NCI-H748 (cell line): ENCODE results near the gene RGS18.
"Not testable (repeated sequence)": the region's sequence is repeated elsewhere in the genome, so short reads cannot be mapped to it uniquely, and the experiment has no call there.

Experiments
- DNase-seq: peaks from one replicate; lab custom pipeline; 2025; ENCODE audit not compliant: unreplicated experiment; lab: John Stamatoyannopoulos, UW

RGS18 gene

DNA sequence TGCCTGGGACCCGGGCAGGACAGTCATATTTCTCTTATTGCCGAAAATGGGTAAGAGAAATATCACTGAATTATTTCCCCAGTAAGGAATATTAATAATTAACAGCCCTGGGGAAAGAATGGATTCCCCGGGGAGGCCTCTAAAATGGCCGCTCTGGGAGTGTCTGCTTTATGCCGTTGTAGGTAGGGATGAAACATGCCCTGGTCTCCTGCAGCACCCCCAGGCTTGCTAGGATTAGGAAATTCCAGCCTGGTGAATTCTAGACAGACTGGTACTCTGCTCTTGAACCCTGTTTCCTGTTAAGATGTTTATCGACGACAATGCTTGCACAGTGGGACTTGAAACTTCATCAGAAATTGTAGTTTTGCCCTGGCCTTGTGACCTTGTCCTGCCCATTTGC lies 6.7 kb downstream of the RGS18 start:
- not testable (repeated sequence) for DNase-seq

DNA sequence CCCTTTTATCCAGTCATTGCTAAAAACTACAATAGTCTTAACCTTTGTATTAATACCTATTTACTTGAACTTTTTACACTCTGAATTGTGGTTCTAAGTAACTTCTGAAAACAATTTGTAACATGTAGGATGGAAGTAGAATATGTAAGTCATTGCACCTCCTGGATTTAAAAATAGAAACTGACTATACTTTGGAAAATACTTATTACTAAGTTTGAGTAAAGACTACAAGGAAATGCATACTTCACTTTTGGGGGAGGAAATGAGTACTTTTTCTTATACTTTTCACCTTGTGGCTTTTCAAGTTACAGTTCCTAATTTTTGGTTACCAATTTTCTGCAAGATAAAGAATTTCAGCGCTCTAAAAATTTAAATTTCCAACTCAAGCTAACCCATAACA lies 8.7 kb downstream of the RGS18 start:
- no peak for DNase-seq

DNA sequence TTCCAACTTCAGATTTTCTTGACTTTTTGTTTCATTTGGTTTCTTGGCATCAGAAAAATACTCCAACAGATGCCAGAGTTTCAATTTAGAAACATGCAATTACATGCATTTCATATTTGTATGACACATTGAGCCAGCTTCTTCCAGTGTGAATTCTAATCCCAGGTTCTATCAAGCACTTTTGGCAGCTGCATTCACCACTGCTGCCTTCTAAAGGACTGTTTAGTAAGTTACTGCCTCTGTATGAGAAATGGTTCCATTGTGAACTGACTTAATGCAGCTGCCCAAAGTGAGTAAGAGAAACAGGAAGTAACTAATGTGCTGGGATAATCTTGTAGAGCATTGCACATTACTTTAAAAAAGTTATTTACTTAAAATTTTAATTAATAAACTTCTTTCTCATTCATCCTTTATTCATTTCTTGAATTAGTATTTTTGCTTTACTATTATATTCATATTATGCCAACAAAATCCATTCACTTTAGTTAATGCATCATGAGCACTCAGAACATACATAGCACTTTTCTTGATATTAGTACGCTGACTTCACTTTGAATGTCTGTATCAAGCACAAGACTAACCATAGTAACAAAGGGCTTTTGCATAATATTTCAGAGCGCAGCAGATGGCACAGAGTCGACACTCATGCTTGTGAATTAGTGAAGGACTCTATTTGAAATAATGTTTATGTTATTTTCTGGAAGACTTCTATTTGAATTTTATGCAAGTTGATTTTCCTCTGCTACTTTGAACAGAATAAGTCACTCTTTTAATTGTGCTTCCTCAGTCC lies 9.8 kb downstream of the RGS18 start:
- DNase-seq = no peak

DNA sequence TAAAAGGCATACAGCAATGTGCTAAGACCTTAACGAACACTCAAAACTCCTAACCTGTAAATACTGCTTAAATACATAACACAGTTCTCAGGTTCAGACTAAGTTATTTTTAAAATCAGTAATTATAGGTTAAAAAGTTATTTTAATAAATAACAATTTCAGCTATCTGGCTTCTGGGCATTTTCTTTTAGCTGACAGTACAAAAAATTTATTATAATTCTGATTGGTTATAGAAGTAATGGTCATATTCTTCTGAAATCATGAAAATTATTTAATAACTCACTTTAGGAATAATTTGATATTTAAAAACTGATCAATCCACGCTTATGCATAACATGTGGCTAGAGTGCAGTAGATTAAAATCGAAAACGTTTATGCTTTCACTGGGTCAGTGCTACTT lies 10.7 kb downstream of the RGS18 start:
- DNase-seq = no peak

DNA sequence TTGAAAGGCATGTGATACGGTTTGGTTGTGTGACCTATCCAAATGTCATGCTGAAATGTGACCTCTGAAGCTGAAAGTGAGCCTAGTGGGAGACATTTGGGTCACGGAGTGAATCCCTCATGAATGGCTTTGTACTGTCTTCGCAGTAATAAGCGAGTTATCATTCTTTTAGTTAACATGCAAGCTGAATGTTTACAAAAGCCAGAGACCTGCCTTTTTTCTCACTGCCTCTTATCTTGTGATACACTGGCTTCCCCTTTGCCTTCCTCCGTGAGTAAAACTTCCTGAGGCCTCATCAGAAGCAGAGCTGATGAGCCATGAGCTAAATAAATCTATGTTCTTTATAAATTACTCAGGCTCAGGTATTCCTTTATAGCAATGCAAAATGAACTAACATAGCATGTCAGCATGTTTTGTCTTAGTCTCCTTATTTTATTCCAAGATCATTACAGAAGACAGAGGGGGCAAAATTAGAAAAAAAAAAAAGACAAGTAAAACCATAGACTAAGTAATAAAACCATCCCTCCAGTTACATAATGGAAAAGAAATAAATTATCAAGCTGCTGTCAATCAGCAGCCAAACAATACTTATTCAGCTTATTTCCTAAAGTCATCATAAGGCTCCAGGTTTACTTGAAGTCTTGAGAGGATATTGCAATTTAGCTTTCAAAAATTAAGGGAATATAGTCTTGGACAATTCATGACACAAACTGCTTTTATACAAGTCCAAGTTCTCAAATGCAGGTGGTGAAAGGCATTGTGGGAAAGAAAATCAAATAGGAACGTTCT lies 12.1 kb downstream of the RGS18 start:
- DNase-seq = no peak

DNA sequence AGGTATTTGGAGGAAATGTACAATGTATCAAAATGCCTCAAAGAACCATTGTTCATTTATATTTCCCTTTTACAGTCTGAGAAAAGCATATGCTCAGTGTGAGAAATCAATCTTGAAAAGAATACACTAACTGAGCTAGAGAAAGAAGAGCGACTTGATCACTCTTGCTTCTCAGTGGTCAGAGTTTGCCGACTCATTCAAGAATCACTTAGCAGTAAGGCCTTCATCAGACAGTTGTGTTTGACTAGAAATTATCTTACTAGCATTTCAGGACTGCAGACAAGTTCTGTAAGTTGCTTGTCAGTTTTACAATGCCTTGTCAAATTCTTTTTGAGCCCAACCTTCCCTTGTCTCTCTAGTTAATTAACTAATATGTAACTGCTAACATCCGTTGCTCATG lies 12.9 kb downstream of the RGS18 start:
- no peak for DNase-seq

DNA sequence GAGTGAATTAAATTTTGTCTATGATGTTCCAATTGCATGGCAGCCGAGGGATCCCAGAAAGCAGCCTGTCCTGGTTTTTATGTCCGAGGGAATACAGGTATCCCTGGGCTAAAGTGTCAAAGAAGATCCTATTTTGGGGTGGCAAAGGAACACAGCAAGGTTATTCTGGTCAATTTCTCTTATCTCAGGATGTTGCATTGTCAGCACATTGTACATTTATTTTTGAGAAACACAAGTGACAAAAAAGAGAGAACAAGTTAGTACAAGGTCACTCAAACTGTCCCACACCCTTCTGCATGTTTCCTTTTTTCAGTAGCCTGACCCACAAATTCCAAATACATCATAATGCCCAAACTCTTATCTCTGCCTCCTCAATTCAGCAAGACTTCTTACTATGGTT lies 17.7 kb downstream of the RGS18 start:
- no peak for DNase-seq

DNA sequence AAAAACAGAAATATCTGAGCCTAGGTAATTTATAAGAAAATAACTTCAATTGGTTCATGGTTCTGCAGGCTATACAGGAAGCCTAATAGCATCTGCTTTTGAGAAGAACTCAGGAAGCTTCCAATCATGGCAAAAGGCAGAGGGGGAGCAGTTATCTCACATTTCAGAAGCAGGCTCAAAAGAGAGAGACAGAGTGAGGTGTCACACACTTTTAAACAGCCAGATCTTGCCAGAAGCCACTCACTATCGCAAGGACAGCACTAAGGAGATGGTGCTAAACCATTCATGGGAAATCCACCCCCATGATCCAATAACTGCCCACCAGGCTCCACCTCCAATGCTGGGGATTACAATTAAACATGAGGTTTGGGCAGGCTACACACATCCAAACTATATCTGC lies 25.5 kb downstream of the RGS18 start:
- no peak for DNase-seq

DNA sequence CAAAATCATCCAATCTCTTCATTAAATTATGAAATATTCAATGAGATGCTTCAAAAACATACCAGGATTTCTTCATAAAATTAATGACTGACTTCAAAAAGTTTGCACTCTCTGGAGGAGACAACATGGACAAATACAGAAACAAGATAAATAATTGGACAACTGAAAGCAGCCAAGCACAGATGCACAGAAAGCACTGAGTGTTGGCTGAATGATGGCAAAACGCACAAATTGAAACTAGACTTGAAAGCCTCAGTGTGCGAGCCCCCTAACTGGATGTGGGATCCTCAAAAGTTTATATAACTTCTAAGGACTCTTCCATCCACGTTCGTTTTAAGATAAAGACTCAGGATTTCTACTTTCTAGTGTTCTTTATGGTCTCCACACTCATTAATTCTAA lies 27.9 kb downstream of the RGS18 start:
- no peak for DNase-seq

DNA sequence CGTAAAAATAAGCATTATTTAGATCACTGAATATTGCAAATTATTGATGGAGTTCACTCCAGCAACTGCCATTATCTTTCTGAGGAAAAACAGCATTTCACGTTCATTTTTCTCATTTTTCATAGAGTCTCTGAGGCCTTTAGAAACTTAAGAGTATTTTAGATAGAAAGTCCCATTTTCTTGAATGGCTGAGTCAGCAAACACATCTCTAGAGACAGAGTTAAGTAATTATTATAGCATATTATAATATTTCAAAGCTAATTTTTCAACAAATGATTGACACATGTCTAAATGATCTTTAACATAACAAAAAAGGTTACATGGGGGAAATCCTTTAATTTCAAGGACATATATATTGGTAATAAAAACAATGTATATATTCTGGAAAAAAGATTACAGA lies 31.8 kb downstream of the RGS18 start:
- no peak for DNase-seq

DNA sequence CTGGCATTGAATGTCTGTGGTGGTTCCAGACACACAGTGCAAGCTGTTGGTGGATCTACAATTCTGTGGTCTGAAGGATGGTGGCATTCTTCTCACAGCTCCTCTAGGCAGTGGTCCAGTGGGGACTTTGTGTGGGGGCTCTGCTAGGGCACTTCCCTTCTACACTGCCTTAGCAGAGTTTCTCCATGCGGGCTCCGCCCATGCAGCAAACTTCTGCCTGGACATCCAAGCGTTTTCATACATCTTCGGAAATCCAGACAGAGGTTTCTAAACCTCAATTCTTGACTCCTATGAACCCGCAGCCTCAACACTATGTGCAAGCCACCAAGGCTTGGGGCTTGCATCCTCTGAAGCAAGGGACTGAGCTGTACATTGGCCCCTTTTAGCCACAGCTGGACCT lies 43.0 kb downstream of the RGS18 start:
- no peak for DNase-seq

DNA sequence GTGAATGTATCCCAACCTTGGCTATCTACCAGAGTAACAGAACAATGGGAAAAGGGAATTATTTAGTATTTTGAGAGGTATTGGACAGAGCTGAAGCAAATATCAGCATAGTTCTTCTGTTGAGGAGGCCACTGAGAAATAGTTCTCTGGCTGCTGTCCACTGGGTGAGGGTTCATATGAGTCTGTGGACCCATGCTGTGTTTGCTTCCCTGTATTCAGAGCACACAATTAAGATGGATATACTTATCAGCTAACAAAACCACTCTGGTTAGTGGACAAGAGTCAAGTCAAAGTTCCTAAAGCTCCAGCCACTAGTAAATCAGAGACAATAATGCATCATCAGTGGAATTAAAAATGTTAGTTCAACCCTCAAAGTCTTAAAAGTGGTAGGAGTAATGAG lies 66.1 kb downstream of the RGS18 start:
- no peak for DNase-seq

DNA sequence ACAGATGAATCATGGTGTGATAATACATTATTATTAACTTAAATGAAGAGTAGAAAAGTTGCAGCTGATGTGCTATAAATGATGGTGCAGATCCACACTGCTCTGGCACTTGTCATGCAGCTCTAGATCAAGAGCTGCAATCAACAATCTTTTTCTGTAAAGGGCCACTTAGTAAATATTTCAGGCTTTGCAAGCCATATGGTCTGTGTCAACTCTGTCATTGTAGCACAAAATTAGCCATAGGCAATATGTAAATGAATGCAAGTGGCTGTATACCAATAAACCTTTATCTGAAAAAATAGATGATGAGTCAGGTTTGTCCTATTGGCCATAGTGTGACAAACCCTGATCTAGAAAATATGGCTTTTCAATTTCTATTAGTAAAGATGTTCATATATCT lies 66.6 kb downstream of the RGS18 start:
- DNase-seq = no peak

DNA sequence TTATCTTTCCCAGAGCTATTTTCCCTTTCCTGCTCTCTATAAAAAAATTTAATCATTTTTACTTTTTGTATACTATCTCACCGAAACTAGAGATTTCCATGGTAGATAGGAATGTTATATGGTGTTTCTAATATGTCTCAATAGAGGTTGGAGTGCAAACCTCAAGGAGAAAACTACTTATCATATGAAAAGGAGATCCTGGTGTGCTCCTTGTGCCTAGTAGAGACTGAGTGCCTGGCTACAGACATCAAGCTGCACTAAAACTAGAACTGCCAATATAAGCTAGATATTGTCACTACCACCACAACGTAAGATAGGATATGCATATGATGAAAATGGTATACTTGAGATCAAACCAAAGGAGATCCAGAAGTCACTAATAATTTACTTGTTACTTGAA lies 67.0 kb downstream of the RGS18 start:
- no peak for DNase-seq

DNA sequence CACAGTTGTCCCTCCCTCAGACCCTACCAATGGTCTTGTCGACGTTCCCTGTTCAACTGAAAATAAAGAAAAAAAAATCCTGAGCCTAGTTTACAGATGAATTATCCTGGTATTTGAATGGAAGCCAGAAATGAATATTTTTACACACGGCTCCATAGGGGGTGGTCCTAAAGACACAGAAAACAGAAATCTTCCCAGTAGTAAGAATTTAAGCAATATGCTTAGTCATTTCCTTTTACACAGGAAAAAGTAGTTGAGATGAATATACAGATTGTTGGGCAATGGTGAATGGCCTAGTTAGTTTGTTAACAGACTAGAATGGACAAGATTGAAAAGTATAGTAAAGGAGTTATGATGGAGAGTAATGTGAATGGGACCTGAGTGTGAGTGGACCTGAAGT lies 67.4 kb downstream of the RGS18 start:
- DNase-seq = no peak

DNA sequence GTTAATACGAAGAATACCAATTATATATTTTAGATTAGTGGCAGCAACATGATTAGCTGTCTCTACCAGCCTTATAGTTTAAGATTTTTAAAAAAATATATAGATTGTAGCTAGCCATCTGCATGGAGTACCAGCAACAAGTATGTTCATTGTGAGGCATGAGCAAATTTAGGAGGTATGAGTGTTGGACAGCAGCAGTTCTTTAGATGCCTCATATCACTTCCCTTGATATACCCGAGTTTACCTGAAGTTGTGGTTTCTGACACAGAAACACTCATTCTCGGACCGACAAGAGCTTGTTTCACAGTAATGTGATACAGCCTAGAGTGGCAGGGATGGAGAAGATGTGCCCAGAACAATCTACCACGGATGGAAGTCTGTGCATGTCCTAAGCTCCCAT lies 69.1 kb downstream of the RGS18 start:
- DNase-seq = no peak

DNA sequence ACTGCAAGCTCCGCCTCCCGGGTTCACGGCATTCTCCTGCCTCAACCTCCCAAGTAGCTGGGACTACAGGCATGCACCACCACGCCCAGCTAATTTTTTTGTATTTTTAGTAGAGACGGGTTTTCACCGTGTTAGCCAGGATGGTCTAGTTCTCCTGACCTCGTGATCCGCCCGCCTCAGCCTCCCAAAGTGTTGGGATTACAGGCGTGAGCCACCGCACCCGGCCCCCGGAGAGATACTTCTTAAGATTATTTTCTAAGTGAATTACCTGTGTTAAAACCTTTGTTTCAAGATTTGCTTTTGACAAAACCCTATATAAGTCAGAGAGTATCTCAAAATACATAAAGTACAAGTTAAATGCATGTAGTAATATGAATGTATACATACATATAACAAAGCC lies 69.7 kb downstream of the RGS18 start:
- DNase-seq = not testable (repeated sequence)

DNA sequence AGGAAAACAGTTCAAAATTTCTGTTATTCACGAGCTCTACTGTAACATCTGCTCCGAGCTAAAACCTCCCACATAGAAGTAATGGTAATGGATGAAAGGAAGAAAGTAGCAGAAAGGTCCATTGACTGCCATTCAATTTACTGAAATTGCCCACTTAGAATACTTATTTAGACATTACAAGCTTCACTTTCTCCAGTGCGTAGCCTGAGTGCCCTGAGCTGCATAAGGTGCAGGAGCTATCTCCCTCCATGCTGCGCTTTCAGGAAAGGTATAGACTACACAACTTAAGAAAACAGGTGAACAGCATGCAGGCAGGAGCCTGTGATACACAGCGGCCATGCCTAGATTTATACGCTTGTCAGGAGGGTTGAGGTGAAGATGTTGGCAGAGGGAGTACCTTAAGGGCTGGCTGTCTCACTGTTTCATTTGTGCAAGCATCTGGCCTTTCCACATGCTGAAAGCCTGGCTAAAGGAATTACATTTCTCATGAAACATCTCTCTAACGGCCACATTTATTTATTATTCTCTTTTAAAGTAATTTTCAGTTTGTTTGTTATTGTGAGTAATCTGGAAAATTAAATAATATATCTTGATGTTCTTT lies 74.7 kb downstream of the RGS18 start:
- no peak for DNase-seq

DNA sequence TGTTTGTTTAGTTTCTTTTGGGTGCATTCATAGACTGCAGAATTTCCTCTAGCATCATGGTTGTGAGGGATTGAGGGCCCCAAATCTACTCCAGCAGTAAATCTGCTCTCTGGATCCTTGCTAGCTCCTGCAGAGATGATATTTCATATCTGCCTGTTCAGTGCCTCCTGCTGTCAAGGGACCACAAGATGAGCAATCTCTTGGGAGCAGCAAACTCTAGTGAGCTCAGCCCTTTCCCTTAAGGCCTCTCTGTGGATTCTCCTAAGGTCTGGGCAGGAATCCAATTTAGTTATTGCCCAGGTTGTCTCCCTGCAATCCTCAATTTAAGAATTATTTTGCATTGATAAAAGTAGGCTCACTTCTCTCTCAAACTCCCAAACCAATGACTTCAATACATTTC lies 76.9 kb downstream of the RGS18 start:
- DNase-seq = no peak
